Measurements from ENCODE around the gene CNOT1.

Gene CNOT1

DNA sequence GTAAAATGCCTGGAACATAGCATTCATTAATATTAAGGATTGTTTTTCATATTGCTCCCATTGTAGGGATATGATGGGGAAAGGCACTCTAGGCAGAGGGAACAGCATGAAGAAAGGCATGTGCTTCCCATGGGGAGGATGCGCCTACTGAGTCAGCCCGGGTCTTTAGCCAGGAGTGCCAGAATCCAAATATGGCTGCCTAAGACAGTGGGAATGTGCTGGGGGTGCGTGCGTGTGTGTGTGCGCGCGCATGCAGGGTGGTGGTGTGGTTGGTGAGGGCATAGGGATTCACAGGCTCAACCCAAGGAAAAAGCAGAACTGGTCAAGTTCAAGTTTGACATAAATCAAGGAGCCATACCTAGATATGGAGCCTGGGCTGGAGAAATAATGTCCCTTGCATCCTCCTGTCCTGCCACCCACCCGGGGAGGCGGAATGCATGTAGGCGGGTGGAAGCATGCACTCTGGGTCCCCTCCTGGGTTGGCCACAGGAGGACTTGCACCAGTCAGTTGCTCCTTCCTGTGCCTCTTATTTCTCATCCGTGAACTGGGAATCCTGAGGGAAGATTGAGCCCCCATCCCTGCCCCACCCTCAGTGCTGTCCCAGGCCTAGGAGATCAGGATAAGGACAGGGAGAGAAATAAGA lies 148.3 kb downstream of the CNOT1 start:
- no peak for DNase-seq

DNA sequence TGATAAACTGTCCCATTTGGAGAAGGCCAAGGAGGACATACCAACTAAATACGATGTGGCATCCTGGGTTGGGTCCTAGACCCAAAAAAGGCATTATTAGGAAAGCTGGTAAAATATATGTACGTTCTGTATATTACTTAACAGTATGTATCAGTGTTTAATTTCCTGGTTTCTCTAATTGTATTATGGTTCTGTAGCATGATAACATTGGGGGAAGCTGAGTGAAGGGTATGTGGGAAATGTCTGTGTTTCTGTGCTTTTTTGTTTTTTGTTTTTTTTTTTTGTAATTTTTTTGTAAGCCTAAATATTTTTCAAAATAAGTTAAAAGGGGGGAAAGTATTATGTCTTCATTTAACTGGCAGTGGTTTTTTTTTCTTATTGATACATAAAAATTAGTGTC lies 151.2 kb downstream of the CNOT1 start:
- DNase-seq = no peak

DNA sequence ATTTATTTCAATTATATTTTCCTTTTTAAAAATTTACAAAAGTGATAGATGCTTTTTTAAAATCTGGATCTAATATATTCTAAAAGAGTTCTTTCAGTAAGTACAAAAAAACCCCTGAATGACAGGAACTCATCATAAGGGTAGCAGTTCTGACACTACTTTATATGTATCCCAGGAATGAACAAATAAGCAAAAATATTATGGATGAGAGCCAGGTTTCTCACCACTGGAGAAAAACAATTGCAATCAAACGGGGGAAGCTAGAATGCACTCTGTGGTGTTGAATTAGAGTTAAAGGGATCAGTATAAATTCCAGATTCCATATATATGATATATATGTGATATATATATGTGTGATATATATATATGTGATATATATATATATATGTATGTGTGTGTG lies 152.8 kb downstream of the CNOT1 start:
- no peak for DNase-seq

DNA sequence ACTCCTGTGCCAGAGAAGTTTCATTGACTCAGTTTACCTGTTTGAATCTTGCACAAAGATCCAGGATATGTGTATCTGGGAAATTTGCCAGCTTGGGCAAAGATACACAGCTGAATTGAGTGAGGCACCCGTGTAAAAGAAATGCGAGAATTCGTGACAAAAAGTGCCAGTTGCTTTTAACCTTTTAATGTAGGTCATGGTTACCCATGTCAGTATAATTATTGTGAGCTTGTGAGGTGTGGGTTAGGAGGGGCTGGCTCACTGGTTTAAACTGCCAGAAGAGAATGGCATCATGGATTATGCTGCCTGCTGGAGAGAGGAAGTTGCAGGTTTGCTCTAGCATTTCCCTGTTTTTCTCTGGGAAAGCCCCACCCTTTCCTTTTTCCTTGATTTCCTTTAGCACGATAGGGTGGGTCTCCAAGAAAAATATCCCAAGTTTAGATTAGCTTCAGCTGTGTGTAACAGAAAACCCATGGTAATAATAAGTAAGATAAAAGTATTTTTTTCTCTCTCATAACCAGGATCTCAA lies 154.5 kb downstream of the CNOT1 start:
- no peak for DNase-seq

DNA sequence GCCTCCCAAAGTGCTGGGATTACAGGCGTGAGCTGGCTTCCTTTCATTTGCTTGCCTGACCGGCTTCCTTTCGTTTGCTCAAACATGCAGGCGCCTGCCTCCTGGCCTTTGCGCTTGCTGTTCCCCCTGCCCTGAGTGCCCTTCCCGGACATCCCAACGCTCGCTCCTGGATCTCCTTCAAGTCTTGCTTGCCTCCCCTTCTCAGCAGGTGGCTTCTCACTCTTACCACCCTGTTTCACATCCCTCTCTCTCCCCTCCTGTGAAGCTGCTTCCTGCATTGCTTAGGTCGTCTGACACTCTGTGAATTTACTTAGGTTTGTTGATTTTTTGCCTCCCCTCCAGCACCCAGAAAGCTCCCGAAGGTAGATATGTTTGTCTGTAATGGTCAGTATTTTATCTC lies 155.3 kb downstream of the CNOT1 start:
- DNase-seq = no peak

DNA sequence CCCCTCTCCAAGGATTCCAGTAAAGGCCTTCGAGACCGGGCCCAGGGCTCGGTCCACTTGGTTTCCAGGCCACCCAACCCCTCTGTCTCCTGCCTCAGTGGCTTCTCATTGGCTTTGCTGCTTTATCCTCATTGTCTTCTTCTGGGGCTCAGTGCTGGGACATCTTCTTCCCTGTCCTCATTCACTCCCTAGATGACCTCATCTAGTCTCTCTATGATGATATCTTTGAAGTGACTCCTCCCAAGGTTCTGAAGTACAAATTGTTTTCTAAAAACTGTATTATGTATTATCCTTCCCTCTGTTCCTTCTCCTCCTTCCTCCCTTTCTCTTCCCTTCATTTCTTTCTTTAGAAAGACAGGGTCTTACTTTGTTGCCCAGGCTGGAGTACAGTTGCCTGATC lies 156.8 kb downstream of the CNOT1 start:
- no peak for DNase-seq

DNA sequence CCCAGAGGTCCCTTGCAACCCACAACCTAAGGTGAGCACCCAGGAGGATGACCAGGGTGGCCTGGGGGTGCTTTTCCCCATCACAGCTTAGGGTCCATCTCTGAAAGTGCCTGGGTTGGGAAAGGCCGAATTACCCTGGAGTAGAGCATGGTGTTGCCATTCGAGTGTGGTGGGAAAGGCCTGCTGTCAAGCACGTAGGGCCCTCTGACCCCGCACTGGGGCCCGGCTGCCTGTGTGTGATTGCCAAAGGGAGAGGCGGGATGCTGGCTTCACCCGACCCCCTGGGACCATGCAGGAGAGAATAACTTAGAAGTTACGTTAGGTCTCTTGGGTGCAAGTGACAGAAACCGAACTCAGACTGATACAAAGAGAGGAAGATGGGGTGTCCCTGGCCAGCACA lies 157.4 kb downstream of the CNOT1 start:
- DNase-seq = no peak

DNA sequence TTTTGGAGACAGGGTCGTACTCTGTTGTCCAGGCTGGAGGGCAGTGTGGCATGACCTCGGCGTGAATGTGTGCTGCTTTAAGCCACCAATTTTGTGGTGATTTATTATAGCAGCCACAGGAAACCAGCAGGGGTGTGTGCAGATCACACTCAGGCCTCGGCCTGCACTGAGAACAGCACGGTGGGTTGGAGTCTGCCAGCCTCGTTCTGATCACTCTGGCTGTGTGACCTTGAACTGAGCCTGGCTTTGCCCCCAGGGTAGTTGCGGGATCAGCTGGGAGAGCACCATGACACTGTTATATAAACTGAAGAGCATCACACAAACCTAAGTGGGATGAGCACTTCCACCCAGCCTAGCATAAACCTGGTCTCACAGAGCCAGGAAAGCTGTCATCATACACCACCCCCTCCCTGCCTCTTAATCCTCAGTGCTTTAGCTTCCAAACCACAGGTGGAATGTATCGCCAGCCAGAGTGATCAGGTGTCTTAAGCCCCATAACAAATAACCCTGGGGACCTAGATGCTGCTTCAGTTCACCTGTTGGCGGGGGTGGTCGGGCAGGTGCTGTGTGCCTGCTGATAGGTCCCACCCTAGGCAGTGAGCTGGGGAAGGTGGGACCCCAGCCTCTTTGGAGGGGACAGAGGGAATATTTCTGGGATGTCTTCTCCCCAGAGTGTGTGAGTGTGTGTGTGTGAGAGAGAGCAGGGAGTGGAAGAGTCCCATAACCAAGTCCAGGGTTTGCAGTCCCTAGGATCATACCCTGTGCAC lies 158.2 kb downstream of the CNOT1 start:
- DNase-seq = no peak

Data from COR-L47 (cell line).